HTERT RPE-1 (cell line): ENCODE results near the gene MEGF11.
"Not testable (repeated sequence)": the region's sequence is repeated elsewhere in the genome, so short reads cannot be mapped to it uniquely, and the experiment has no call there.

Experiments used
- in situ Hi-C: fragments of 300-500 bp; cut with MboI; formaldehyde crosslinking; loops from 4 replicates; pipeline ENCODE4 v1.14.3; 2020; ENCODE audit warnings: low sequenced_read_pairs

Gene MEGF11

DNA sequence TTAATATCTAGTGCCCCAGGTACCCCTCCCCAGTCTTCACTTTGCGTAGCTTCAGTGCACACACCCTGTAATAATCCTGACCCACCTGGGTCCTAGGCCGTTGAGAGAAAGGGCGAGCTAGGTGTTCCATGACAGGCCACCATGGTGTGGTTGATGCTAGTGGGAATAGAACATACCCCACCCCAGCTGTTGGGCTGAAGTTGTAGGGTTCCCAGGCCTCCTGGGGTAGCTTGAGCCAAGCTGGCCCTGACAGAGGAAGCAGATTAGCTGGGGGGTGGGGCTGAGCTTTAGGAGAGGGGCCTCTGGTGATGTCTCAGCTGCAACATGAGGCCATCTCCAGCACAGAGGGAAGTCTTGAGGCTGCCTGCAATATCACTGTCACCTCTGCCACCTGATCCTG is 343.7 kb downstream of the MEGF11 start:
- in situ Hi-C loops = no loop called here

GRCh38 chr15:65908876-65909275 is 344.7 kb downstream of the MEGF11 start:
- in situ Hi-C loops = no loop called here

DNA sequence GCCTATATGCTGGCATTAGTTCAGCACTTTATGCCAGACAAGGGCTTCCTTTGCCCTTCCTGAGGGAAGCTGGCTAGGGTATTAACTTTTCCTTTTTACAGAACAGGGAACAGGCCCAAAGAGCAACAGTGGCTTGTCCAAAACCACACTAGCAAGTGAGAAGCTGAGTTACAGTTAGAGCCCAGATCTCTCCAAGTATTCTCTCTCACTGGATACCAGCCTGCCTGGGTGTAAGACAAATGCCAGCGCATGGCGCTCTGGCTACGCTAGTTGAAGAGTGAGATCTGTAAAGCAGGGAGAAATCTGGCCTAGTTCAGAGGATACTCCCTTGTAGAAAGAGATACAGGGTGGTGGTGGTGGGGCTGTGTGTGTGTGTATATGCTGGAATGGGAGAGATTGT is 345.9 kb downstream of the MEGF11 start:
- in situ Hi-C loops = no loop called here

DNA sequence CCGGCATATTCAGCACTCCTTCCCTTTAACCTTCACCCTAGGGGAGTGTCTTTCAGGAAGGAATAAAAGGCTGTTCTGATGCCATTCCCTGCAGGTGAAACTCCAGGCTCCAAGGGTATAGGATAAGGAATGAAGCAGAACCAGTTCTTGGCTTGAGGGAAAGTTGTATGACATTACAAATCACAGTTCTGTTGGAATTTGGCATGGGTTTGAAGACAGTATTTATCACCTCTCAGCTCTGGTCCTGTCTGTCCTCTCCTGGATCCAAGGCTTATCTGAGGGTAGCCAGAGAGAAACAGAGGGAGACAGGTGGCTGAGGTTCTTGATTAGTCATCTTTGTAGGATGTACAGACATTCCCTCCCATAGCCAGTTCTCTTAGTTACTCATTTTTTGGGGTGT is 347.2 kb downstream of the MEGF11 start:
- in situ Hi-C loops = no loop called here

GRCh38 chr15:65904301-65904700 is 349.2 kb downstream of the MEGF11 start:
- in situ Hi-C loops = no loop called here

DNA sequence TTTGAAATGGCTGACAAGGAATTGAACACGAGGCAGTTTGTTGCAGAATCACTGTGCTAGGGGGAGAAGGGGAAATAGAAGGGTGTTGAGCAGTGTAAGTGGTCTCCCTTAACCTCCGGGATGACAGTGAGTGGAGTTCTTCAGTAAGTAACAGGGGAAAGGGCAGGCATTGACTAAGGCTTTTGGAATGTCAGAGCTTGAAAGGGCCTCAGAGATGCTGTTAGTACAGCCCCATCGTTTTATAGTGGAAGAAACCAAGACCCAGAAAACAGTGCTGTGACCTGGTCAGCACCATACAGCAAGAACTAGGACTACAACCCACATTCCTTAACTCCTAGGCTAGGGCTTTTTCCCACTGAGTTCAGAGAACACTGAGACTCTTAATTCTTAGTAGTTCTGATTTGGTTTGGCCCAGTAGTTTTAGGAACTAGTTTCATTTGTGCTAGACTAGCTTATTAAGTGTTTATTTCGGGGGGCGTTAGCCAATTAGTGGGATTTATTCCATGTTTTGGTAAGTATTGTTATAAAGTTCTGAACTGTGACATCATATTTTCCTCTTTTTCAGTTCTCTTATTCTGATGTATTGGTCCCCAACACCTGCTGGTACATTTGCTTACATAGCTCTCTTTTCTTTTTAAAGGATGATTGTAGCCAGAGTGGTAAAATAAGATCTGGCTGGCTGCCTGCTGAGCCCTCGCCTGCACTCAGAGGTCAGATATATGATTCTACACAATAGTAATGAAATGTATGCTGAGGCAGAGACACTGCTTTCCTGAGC is 350.1 kb downstream of the MEGF11 start:
- in situ Hi-C loops = no loop called here

DNA sequence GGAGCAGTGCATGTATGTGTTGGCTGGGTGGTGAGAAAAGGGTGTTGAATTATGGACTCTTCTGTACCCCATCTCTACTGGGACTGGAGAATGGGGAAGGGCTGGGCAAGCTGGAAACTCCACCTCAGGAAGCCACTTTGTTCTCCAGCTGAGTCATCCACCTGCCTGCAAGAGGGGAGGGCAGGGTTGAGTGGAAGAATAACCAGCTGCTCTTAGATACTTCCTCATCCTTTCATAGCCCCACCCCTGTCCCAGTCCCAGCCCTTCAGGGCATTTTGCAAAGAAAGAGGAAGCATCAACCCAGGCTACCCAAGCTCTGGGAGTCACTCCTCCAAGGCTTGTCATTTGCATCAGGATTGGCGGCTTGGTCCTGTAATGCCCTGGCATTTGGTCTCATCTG is 351.2 kb downstream of the MEGF11 start:
- in situ Hi-C loops = no loop called here

DNA sequence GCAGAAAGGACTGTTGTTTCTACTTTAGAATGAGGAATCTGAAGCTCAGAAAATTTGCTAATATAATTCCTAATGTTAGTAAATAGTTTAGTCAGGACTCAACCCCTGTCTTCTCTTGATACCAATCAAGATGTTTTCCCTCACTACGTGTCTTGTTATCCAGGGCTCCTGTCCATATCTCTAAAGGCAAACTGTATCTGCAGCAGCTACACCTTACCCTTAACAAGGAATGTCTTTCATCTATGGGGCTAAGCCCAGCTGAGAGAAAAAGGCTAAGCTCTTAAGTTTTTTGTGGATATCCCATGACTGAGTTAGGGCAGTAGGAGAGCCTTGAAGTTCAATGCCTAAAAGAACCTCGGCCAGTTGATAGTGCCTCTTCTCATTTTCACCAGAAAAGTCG is 351.7 kb downstream of the MEGF11 start:
- in situ Hi-C loops = no loop called here

DNA sequence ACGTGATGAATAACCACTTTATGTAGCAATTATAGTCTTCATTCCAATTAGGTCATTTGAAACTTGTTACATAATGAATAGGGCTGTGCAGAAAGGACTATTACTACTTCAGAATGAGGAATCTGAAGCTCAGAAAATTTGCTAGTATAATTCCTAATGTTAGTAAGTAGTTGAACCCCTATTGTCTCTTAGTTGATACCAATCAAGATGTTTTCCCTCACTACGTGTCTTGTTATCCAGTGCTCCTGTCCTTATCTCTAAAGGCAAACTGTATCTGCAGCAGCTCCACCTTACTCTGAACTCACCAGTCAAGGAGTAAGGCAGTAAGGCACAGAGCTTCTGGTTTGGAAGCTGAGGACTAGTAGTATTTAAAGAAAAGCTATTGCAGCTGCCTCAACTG is 352.2 kb downstream of the MEGF11 start:
- in situ Hi-C loops = no loop called here

DNA sequence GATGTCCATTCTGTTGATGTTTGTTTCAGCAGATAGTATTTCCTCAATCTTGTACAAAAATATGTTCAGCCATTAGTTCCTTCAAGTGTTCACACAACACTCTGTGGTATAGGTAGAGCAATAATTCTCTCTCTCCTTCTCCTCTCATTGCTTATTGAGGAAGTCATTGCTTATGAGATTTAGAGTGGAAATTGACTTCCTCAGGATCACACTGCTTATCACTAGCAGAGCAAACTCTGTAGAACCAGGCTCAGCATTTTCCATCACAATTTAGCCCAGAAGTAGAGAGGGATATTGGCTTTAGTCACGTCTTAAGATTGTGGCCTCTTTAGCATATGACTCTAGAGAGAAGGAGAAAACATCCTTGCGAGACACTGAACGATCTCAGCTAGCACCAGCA is 353.1 kb downstream of the MEGF11 start:
- in situ Hi-C loops = no loop called here

- in situ Hi-C loops = no loop called here
These were observed 357.3 kb downstream of the MEGF11 start for GRCh38 chr15:65896236-65896635.

- in situ Hi-C loops = no loop called here
These were observed 360.5 kb downstream of the MEGF11 start for GRCh38 chr15:65893060-65893459.

- in situ Hi-C loops = no loop called here
These were observed 364.6 kb downstream of the MEGF11 start for GRCh38 chr15:65888981-65889380.

- in situ Hi-C loops = no loop called here
These were observed 366.0 kb downstream of the MEGF11 start for GRCh38 chr15:65887565-65887964.

DNA sequence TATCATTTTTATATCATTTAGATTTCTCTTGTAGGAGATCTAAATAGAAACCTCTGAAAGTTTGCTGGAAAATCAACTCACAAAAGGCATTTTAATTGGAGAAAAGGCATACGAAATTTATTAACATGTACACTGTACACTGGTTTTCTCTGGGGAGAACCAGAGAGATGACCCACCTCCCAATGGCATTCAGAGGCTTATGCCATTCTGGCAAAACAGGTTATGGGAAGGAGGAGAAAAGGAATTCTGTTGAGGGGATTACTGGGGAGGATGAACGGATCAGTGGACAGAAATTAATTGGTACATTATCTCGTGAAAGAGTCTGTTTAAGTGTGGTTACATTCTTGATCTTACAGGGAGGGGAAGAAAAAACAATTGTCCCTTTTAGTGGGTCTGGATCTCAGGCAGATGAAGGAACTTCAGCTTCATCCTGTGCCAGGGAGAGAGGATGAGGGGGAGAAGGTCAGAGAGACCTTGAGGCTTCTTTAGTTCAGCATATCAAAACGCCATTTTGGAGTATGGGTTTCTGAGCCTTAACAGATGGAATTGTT is 367.8 kb downstream of the MEGF11 start:
- in situ Hi-C loops = no loop called here

DNA sequence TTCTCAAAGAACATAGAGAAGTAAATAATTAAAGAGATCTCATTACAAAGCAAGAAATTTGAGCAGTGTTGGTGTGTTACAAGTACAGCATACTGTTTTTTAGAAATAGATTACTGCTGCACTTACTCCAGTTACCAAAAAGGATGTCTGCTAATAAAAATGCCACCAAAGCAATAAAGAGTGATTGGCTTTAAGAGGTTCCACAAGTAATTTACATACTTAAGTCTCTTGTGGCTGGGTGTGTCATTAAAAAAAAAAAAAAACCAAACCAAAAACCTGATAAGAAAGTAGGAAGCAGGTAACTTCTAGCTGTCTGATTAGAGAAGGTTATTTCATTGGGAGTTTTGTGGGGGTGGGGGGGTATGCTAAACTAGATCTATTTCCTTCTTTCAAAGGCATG is 369.0 kb downstream of the MEGF11 start:
- in situ Hi-C loops = no loop called here

- in situ Hi-C loops = no loop called here
These were observed 370.0 kb downstream of the MEGF11 start for GRCh38 chr15:65883571-65883970.

DNA sequence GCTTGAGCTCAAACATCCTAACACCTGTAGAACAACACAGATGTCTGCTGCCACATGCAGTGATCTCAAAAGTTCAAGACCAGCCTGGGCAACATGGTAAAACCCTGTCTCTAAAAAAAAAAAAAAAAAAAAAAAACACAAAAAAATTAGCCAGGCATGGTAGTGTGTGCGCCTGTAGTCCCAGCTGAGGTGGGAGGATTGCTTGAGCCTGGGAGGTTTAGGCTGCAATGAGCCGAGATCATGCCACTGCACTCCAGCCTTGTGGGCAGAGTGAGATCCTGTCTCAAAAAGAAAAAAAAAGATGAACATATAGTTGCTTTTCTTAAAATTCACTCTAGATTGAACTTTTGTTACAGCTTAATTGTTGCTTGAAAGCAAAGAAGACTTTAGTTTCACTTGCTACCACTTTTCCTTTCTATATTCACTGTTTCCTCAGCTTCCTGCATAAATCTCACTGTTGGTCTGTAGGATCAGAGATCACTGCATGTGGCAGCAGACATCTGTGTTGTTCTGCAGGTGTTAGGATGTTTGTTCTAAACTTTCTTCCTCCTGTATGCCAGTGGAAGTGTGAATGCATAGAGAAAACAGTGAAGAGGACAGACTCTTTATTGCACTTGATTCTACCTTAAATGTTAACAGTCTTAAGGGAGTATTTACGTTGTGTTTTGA is 371.6 kb downstream of the MEGF11 start:
- in situ Hi-C loops = no loop called here

- in situ Hi-C loops = no loop called here
These were observed 375.8 kb downstream of the MEGF11 start for GRCh38 chr15:65877749-65878148.

DNA sequence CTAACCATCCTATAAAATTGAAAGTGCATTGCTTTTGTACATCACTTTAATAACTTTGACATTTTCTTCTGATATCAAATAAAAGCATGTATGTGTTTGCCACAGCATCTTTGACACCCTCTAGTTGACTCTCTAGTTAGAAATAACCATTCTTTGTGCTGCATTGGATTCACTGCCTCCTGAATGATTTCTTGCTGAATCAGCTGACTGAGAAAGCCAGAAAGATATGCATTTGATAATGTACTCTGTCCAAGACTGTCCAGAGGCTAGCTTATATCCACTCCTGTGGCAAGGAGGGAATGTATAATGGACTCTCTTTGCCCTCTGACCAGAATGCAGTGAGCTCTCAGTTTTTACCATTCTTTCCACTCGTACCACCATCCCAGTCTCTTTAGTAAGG is 378.1 kb downstream of the MEGF11 start:
- in situ Hi-C loops = no loop called here

GRCh38 chr15:65873256-65873655 is 380.3 kb downstream of the MEGF11 start:
- in situ Hi-C loops = no loop called here

DNA sequence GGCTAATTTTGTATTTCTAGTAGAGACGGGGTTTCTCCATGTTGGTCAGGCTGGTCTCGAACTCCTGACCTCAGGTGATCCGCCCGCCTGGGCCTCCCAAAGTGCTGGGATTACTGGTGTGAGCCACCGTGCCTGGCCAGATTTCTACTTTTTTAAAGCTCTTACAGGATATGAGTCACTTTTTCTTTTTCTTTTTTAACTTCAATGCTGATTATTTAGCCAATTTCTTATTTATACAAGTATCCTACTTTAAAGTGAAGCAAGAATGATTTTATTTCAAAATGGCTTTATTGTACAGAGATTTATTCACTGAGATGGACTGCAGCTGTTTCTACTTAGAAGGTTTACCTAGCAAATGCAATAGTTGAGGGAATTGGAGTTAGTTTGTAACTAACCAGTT is 381.0 kb downstream of the MEGF11 start:
- in situ Hi-C loops = not testable (repeated sequence)
